ENCODE results near the gene SMAP2.
"Not testable (repeated sequence)": the region's sequence is repeated elsewhere in the genome, so short reads cannot be mapped to it uniquely, and the experiment has no call there.

SMAP2 gene

GRCh38 chr1:40372658-40373322, 737 bp upstream of the SMAP2 start:
- DNase-seq (ENCODE audit: low read depth) = no peak

DNA sequence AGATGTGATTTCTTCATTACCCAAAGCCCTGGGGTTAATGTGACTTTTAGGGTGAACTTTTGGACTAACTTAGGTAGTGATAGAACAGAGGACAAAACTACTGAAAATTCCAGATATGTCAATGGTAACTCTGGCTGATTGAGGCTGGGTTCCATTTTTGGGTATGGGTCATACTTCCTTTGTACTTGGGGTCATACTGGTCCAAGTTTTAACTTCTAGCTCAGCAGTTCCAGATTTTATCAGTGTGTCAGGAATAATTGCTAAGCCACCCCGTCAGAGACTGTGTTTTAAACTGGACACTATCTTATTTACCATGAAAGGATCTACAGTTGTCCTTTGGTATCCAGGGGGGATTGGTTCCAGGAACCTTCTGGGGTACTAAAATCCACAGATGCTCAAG, 4.0 kb downstream of the SMAP2 start:
- no peak for DNase-seq (ENCODE audit: low read depth)

DNA sequence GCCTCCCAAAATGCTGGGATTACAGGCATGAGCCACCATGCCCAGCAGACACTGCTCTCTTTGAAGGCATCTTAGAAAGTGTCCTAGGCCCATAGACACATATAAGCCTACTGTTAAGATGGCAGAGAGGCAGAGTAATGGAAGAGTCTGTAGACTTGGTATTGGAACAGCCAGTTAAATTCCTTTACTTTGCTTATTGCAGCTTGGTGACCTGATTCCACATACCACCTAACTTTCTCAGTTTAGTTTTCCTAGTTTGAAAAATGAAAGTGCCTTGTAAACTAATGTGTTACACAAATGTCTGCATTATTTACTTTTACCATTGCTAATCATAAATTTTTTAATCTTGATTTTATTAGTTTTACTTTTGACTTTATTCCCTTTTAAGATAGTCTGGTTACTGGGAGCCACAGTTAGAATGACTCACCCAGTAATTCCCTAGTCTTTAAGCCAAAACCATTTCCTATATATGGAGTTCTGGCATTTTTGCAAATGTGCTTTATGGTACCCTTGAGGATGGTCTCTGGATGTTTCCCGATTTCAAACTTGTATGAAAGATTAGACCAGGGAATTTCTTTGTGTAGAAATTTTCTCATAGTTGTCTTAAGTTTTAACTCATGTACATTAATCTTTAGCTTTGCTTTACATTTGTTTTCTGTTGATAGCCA, 6.4 kb downstream of the SMAP2 start:
- DNase-seq (ENCODE audit: low read depth) = no peak

GRCh38 chr1:40380817-40381216, 7.3 kb downstream of the SMAP2 start:
- DNase-seq (ENCODE audit: low read depth) = no peak

GRCh38 chr1:40381268-40382107, 8.0 kb downstream of the SMAP2 start:
- no peak for DNase-seq (ENCODE audit: low read depth)

DNA sequence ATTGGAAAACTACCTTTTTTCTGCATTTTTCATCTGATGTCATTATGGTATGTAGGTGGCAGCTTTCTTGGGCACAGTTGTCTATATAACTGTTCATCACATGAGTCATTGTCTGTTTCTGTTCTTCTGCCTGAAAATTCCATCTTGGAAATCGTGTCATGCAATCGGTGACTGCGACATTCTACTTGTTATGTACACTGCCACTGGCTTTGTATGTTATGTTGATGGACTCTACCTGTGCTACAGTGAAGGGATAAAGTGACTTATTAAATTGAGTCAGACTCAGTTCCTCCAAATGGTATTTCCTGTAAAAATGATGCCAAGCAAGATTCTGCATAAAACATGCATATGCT, 8.6 kb downstream of the SMAP2 start:
- no peak for DNase-seq (ENCODE audit: low read depth)

- DNase-seq (ENCODE audit: low read depth) = no peak
These were observed 9.1 kb downstream of the SMAP2 start for GRCh38 chr1:40382601-40383000.

GRCh38 chr1:40383095-40383487, 9.6 kb downstream of the SMAP2 start:
- DNase-seq (ENCODE audit: low read depth) = no peak

- DNase-seq (ENCODE audit: low read depth) = no peak
These were observed 10.2 kb downstream of the SMAP2 start for GRCh38 chr1:40383488-40384412.

GRCh38 chr1:40384413-40384762, 10.9 kb downstream of the SMAP2 start:
- DNase-seq (ENCODE audit: low read depth) = no peak

DNA sequence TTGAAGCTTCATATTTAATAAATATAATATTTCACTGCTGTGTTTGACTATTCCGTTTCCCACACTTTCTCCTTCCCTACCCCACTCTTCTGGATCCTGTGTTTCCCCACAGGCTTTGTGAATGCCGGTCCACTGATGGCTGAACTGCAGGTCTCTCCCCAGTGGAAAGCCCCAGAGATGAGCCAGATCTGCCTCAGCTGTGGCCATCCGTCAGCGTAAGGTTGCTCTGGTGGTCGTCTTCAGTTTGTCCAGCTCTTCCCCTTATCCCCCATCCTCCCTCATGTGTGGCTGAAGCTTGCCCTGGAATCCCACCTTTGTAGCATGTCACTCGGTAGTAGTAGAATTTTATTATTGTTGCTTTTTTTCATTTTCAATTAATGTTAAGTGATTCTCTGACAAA, 11.4 kb downstream of the SMAP2 start:
- no peak for DNase-seq (ENCODE audit: low read depth)

GRCh38 chr1:40385437-40386358, 12.2 kb downstream of the SMAP2 start:
- no peak for DNase-seq (ENCODE audit: low read depth)

GRCh38 chr1:40386359-40386723, 12.8 kb downstream of the SMAP2 start:
- no peak for DNase-seq (ENCODE audit: low read depth)

GRCh38 chr1:40386796-40387195, 13.3 kb downstream of the SMAP2 start:
- DNase-seq (ENCODE audit: low read depth) = no peak

- DNase-seq (ENCODE audit: low read depth) = not testable (repeated sequence)
These were observed 14.1 kb downstream of the SMAP2 start for GRCh38 chr1:40387381-40388306.

GRCh38 chr1:40388456-40389321, 15.2 kb downstream of the SMAP2 start:
- not testable (repeated sequence) for DNase-seq (ENCODE audit: low read depth)

- DNase-seq (ENCODE audit: low read depth) = no peak
These were observed 15.8 kb downstream of the SMAP2 start for GRCh38 chr1:40389322-40389803.

DNA sequence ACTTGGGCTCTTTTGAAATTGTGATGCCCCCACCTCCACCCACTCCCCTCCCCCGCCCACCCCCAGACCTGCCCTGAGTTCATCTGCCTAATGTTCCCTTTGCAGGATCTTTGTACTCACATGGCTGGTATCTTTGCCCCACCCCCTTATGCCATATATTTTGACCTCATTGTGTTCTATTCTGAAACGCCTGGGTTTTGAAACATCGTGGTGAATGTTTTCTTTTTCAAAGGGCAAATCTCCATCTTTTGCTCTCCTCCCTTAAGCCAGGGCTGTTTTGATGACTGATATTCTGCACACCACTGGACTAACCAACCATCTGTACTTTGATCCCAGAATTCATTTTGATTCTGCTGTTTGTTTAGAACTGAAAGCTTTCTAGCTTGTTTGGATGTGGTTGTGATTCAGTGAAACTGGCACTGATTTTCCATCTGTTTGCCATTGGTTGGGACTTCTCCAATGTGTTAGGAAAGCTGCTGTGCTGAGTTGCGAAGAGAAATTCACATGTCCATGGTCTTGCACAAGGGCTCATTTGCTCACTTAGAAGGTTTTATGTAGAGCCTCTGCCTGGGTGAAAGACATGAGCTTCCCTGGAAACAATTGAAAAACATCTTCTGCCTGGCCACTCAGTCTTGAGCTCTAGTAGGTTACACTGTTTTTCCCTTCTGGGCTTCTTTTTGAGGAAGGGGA, 16.5 kb downstream of the SMAP2 start:
- no peak for DNase-seq (ENCODE audit: low read depth)
